H9 (cell line): Measurements from ENCODE around the gene ZNF569. TPM values are rescaled to one million over a fixed set of nuclear protein-coding genes. Genes with fewer than 3 reads are reported as not detected.

Experiments used
- DNase-seq: peaks from one replicate; pipeline ENCODE4 v3.0.0-alpha.2; 2017
- H2AFZ ChIP-seq: one replicate; pipeline ENCODE4 v1.6.1; 2013; ENCODE audit warnings: mild to moderate bottlenecking, low read length, control low read depth, moderate library complexity
- H2AK5ac ChIP-seq: 2 replicates; pipeline ENCODE4 v1.6.1; 2013; ENCODE audit warnings: low read length, control low read depth, mixed read lengths; ENCODE audit not compliant: insufficient read length
- H2BK120ac ChIP-seq: one replicate; pipeline ENCODE4 v1.6.1; 2013; ENCODE audit warnings: low read depth, mild to moderate bottlenecking, low read length, control low read depth, inconsistent platforms; ENCODE audit not compliant: poor library complexity, severe bottlenecking
- H2BK12ac ChIP-seq: 2 replicates; pipeline ENCODE4 v1.6.1; 2013; ENCODE audit warnings: low read length, control low read depth, mixed read lengths, low read depth; ENCODE audit not compliant: insufficient read length
- H2BK15ac ChIP-seq: 2 replicates; pipeline ENCODE4 v1.6.1; 2013; ENCODE audit warnings: low read depth, low read length, control low read depth
- H2BK20ac ChIP-seq: one replicate; pipeline ENCODE4 v1.6.1; 2013; ENCODE audit warnings: low read depth, mild to moderate bottlenecking, low read length, control low read depth, inconsistent platforms; ENCODE audit not compliant: poor library complexity, severe bottlenecking
- H2BK5ac ChIP-seq: 2 replicates; pipeline ENCODE4 v1.6.1; 2013; ENCODE audit warnings: low read length, control low read depth, mixed read lengths; ENCODE audit not compliant: insufficient read length
- H3K14ac ChIP-seq: 2 replicates; pipeline ENCODE4 v1.6.1; 2013; ENCODE audit warnings: low read length, control low read depth; ENCODE audit not compliant: insufficient read depth
- H3K18ac ChIP-seq: 2 replicates; pipeline ENCODE4 v1.6.1; 2013; ENCODE audit warnings: low read depth, mild to moderate bottlenecking, mixed read lengths, low read length, control low read depth; ENCODE audit not compliant: insufficient read length
- H3K23ac ChIP-seq: 2 replicates; pipeline ENCODE4 v1.6.1; 2013; ENCODE audit warnings: low read length, control low read depth, mixed read lengths, low read depth; ENCODE audit not compliant: insufficient read length
- H3K23me2 ChIP-seq: 2 replicates; pipeline ENCODE4 v1.6.1; 2013; ENCODE audit warnings: low read depth, mild to moderate bottlenecking, mixed read lengths, low read length, control low read depth; ENCODE audit not compliant: insufficient read length, poor library complexity, severe bottlenecking
- H3K27ac ChIP-seq: 2 replicates; pipeline ENCODE4 v1.5.1; 2013; ENCODE audit warnings: low read length, control low read depth, mixed read lengths, low read depth; ENCODE audit not compliant: insufficient read length
- H3K27me3 ChIP-seq: 2 replicates; pipeline ENCODE4 v1.6.1; 2013; ENCODE audit warnings: low read length, control low read depth, inconsistent platforms; ENCODE audit not compliant: insufficient read depth
- H3K4ac ChIP-seq: 2 replicates; pipeline ENCODE4 v1.6.1; 2013; ENCODE audit warnings: low read depth, mild to moderate bottlenecking, control low read depth, inconsistent platforms, low read length, moderate library complexity
- H3K4me1 ChIP-seq: 2 replicates; pipeline ENCODE4 v1.6.1; 2013; ENCODE audit warnings: low read length, control low read depth, inconsistent platforms; ENCODE audit not compliant: insufficient read depth
- H3K4me2 ChIP-seq: 2 replicates; pipeline ENCODE4 v1.6.1; 2013; ENCODE audit warnings: low read length, control low read depth, mixed read lengths; ENCODE audit not compliant: insufficient read length, insufficient read depth
- H3K56ac ChIP-seq: 2 replicates; pipeline ENCODE4 v1.6.1; 2013; ENCODE audit warnings: low read depth, mild to moderate bottlenecking, mixed read lengths, low read length, control low read depth; ENCODE audit not compliant: insufficient read length
- H3K79me1 ChIP-seq: 2 replicates; pipeline ENCODE4 v1.6.1; 2013; ENCODE audit warnings: low read depth, mild to moderate bottlenecking, moderate library complexity, low read length, control low read depth, inconsistent platforms; ENCODE audit not compliant: insufficient read depth, poor library complexity, severe bottlenecking
- H3K79me2 ChIP-seq: 2 replicates; pipeline ENCODE4 v1.6.1; 2013; ENCODE audit warnings: low read length, control low read depth, inconsistent platforms; ENCODE audit not compliant: insufficient read depth
- H3K9ac ChIP-seq: 2 replicates; pipeline ENCODE4 v1.6.1; 2013; ENCODE audit warnings: low read length, control low read depth, mixed read lengths; ENCODE audit not compliant: insufficient read length; ENCODE audit errors: extremely low read depth
- H3K9me3 ChIP-seq: one replicate; pipeline ENCODE4 v1.6.1; 2013; ENCODE audit warnings: low read depth, low read length, inconsistent platforms; ENCODE audit not compliant: control insufficient read depth
- H3T11ph ChIP-seq: one replicate; pipeline ENCODE4 v1.6.1; 2013; ENCODE audit warnings: mild to moderate bottlenecking, low read length, control low read depth, inconsistent platforms
- H4K20me1 ChIP-seq: one replicate; pipeline ENCODE4 v1.6.1; 2013; ENCODE audit not compliant: control insufficient read depth, insufficient read length, insufficient read depth
- H4K5ac ChIP-seq: 2 replicates; pipeline ENCODE4 v1.6.1; 2013; ENCODE audit warnings: low read depth, mild to moderate bottlenecking, mixed read lengths, low read length, control low read depth; ENCODE audit not compliant: insufficient read length
- H4K8ac ChIP-seq: replicated peaks from 2 replicates; pipeline ENCODE4 v1.6.1; 2013; ENCODE audit warnings: low read length, control low read depth, mixed read lengths, low read depth; ENCODE audit not compliant: insufficient read length
- H4K91ac ChIP-seq: 2 replicates; pipeline ENCODE4 v1.6.1; 2013; ENCODE audit warnings: low read depth, mild to moderate bottlenecking, moderate library complexity, mixed read lengths, low read length, control low read depth; ENCODE audit not compliant: insufficient read length
- H3K27ac Mint-ChIP-seq, 3 experiments: 2 replicates in 2 of 3; 3 replicates in 1 of 3; pipeline ENCODE4 v1.8.0; 2020 to 2021; ENCODE audit warnings: mixed read lengths in 3 of 3, mild to moderate bottlenecking in 1 of 3, moderate library complexity in 1 of 3
- H3K27me3 Mint-ChIP-seq: 2 replicates; pipeline ENCODE4 v1.8.0; 2021; ENCODE audit warnings: low read depth, mild to moderate bottlenecking, moderate library complexity, mixed read lengths
- H3K36me3 Mint-ChIP-seq, 3 experiments: 2 replicates in 2 of 3; 3 replicates in 1 of 3; pipeline ENCODE4 v1.8.0; 2020 to 2021; ENCODE audit warnings: low read depth in 3 of 3, mixed read lengths in 3 of 3; ENCODE audit not compliant: insufficient read depth in 1 of 3
- H3K4me1 Mint-ChIP-seq, 2 experiments: 2 replicates each; pipeline ENCODE4 v1.8.0; 2020; ENCODE audit warnings: mixed read lengths in 2 of 2
- H3K4me3 Mint-ChIP-seq, 2 experiments: 2 replicates in 1 of 2; 3 replicates in 1 of 2; pipeline ENCODE4 v1.8.0; 2020 to 2021; ENCODE audit warnings: mild to moderate bottlenecking in 2 of 2, mixed read lengths in 2 of 2, moderate library complexity in 1 of 2
- H3K9me3 Mint-ChIP-seq, 2 experiments: 2 replicates in 1 of 2; 3 replicates in 1 of 2; pipeline ENCODE4 v1.8.0; 2020; ENCODE audit warnings: mild to moderate bottlenecking in 2 of 2, mixed read lengths in 2 of 2, moderate library complexity in 1 of 2
- WGBS: extraction: QIAGEN DNeasy Blood & Tissue Kit; methylation state at CpG from one replicate; pipeline ENCODE4 v1.1.7; 2013; ENCODE audit warnings: missing lambda C conversion rate, low lambda C conversion rate, mixed read lengths; ENCODE audit not compliant: insufficient read length; ENCODE audit errors: extremely low coverage; 5-methylcytosine and 5-hydroxymethylcytosine counted together
- total RNA-seq: library from RNA; stranded (reverse); gene quantifications from 2 replicates; pipeline ENCODE4 v1.2.1, GENCODE V29; 2021
- TF ChIP-seq, protein P1 (sequence below): fragments of 200-600 bp; sonication (generic); conservative IDR thresholded peaks from 3 replicates; pipeline ENCODE4 v1.8.0; 2021; ENCODE audit warnings: antibody characterized with exemption, mild to moderate bottlenecking

Gene ZNF569
- total RNA-seq, 1 experiment from 2014 or later: 14.2 TPM

DNA sequence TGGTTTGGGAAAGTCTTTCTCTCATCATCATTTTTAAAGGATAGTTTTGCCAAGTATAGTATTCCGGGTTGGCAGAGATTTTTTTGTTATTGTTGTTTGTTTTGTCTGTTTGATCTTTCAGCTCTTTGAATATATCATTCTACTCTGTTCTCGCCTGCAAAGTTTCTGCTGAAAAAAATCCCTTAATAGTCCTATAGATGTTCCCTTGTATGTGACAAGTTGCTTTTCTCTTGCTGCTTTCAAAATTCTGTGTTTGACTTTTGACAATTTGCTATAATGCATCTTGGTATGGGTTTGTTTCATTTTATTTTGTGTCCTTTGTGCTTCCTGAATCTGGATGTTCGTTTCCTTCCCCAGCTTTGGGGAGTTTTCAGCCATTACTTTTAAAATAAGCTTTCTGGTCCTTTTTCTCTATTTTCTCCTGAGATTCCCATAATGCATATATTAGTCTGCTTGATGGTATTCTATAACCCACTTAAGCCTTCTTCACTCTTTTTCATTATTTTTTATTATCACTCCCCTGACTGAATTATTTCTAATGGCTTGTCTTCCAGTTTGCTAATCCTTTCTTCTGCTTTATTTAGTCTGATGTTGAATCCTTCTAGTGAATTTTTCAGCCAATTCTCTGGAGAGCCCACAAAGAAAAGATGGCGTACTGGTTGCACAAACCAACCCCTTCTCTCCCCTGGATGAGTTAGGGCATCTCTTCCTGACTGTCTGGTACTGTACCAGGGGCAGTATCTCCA, 14.6 kb downstream of the ZNF569 start:
- Mint-ChIP-seq H3K27ac (no peak overlapping the region), H3K9me3 (peaks cover 88 to 94% of the 10 kb centered on the region in 2 experiments), H3K27me3 (peaks cover 2% of the 10 kb centered on the region; the same call in 1 of the 2 replicates), H3K4me3 (no peak overlapping the region), H3K36me3 (peaks cover 68 to 84% (median 82%) of the 10 kb centered on the region in 3 experiments), H3K4me1 (no peaks in the 10 kb centered on the region)
- Histone ChIP-seq H3K23ac (no peak overlapping the region), H4K5ac (no peak overlapping the region), H3K23me2 (no peaks in the 10 kb centered on the region), H3K14ac (no peak overlapping the region), H4K91ac (no peak overlapping the region), H3K56ac (no peak overlapping the region), H2AK5ac (no peak overlapping the region), H3K9me3 (peaks cover 35% of the 10 kb centered on the region), H2BK12ac (no peak overlapping the region), H2BK120ac (no peak overlapping the region), H3K27me3 (no peaks in the 10 kb centered on the region), H3K79me2 (no peaks in the 10 kb centered on the region), H3K79me1 (no peaks in the 10 kb centered on the region), H3K27ac (no peak overlapping the region), H4K8ac (no peak overlapping the region), H3K4ac (no peak overlapping the region), H2BK20ac (no peak overlapping the region), H3T11ph (no peak overlapping the region), H2AFZ (no peak overlapping the region), H4K20me1 (no peaks in the 10 kb centered on the region), H2BK15ac (no peak overlapping the region), H3K18ac (no peak overlapping the region), H3K4me1 (no peaks in the 10 kb centered on the region), H3K4me2 (no peak overlapping the region), H2BK5ac (no peak overlapping the region), H3K9ac (no peak overlapping the region)
- TF ChIP-seq, protein P1, sequence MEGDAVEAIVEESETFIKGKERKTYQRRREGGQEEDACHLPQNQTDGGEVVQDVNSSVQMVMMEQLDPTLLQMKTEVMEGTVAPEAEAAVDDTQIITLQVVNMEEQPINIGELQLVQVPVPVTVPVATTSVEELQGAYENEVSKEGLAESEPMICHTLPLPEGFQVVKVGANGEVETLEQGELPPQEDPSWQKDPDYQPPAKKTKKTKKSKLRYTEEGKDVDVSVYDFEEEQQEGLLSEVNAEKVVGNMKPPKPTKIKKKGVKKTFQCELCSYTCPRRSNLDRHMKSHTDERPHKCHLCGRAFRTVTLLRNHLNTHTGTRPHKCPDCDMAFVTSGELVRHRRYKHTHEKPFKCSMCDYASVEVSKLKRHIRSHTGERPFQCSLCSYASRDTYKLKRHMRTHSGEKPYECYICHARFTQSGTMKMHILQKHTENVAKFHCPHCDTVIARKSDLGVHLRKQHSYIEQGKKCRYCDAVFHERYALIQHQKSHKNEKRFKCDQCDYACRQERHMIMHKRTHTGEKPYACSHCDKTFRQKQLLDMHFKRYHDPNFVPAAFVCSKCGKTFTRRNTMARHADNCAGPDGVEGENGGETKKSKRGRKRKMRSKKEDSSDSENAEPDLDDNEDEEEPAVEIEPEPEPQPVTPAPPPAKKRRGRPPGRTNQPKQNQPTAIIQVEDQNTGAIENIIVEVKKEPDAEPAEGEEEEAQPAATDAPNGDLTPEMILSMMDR: no peak
- WGBS: no CpG with 5 or more reads among the region's 4 CpGs
- no peak for DNase-seq
